Measurements from ENCODE around the gene ARAP3. TPM values are rescaled to one million over a fixed set of nuclear protein-coding genes. Genes with fewer than 3 reads are reported as not detected.

ARAP3 gene
- total RNA-seq, 2 donors from 2014 or later = 3.9 to 4.6 TPM

DNA sequence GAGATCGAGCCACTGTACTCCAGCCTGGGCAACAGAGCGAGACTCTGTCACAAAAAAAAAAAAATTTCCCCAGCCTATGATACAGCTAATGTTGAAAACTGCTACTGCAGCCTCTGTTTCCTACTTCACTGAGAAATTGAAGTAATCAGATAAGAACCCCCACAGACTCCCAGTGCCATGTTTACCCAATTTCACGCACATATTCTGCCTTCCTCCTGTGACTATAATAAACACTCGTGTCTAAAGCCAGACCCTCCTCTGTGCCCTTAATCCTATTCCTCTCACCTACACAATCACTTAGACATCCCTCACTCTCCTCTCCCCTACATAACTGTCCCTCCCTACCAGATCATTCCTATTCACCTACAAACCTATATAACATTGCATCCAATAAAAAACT lies 6.4 kb downstream of the ARAP3 start:
- 68 to 72% methylated on average over 4 of the region's 4 CpGs for WGBS, 2 donors
- H3K4me1 ChIP-seq = no peaks in the 10 kb centered on the region
- no peaks in the 10 kb centered on the region for H3K36me3 ChIP-seq (replicated peaks in 1 of 2; ENCODE audit: insufficient read depth in 1 of 2, low read depth in 2 of 2)
- intact Hi-C loops (cut with DNase I) = no loop called here
- no peaks in the 10 kb centered on the region for H3K9me3 ChIP-seq
- H3K27me3 ChIP-seq = no peaks in the 10 kb centered on the region
- no peak for ATAC-seq
- TF ChIP-seq CTCF (IDR thresholded peaks at IDR 0.05) (no peak), POLR2A (IDR thresholded peaks at IDR 0.05) (no peak)
- DNase-seq = no peak
- no peak overlapping the region for H3K4me3 ChIP-seq
- H3K27ac ChIP-seq = no peak overlapping the region

DNA sequence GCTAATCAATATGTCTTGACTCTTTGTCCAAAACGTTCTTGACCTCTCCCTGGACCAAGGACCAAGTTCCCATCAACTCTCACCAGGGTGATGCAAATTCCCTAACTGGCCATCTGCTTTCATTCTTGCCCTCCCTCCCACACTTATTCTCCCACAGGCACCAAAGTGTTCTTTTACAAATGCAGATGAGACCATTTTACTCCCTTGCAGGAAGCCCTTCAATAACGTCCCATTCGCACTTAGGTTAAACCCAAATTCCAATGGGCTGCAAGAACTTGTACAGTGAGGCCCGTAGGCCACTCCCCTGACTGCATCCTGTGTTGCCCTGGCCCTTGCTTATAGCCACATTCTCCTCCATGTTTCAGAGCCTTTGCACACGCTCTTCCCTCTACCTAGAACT lies 7.3 kb downstream of the ARAP3 start:
- no peaks in the 10 kb centered on the region for H3K4me1 ChIP-seq
- ATAC-seq = no peak
- no peak for DNase-seq
- no peak overlapping the region for H3K27ac ChIP-seq
- TF ChIP-seq CTCF (IDR thresholded peaks at IDR 0.05) (no peak), POLR2A (IDR thresholded peaks at IDR 0.05) (no peak)
- no peaks in the 10 kb centered on the region for H3K27me3 ChIP-seq
- no peak overlapping the region for H3K4me3 ChIP-seq
- H3K36me3 ChIP-seq (replicated peaks in 1 of 2; ENCODE audit: insufficient read depth in 1 of 2, low read depth in 2 of 2) = no peaks in the 10 kb centered on the region
- intact Hi-C loops (cut with DNase I) = no loop called here
- 65 to 72% methylated on average over 5 of the region's 5 CpGs for WGBS, 2 donors
- H3K9me3 ChIP-seq = no peaks in the 10 kb centered on the region

- no peak overlapping the region for H3K4me3 ChIP-seq
- no peaks in the 10 kb centered on the region for H3K4me1 ChIP-seq
- TF ChIP-seq CTCF (IDR thresholded peaks at IDR 0.05) (no peak), POLR2A (IDR thresholded peaks at IDR 0.05) (no peak)
- no peaks in the 10 kb centered on the region for H3K36me3 ChIP-seq (replicated peaks in 1 of 2; ENCODE audit: insufficient read depth in 1 of 2, low read depth in 2 of 2)
- no peaks in the 10 kb centered on the region for H3K27me3 ChIP-seq
- intact Hi-C loops (cut with DNase I) = no loop called here
- ATAC-seq = no peak
- no peak for DNase-seq
- WGBS, 2 donors = 57 to 65% methylated on average over 8 to 12 of the region's 19 CpGs
- H3K27ac ChIP-seq = no peak overlapping the region
- no peaks in the 10 kb centered on the region for H3K9me3 ChIP-seq
These were observed 8.9 kb downstream of the ARAP3 start for GRCh38 chr5:141672841-141673813.

- no peaks in the 10 kb centered on the region for H3K4me1 ChIP-seq
- no peak overlapping the region for H3K27ac ChIP-seq
- intact Hi-C loops (cut with DNase I) = no loop called here
- no peak overlapping the region for H3K4me3 ChIP-seq
- DNase-seq (no peak), ATAC-seq (no peak)
- H3K36me3 ChIP-seq (replicated peaks in 1 of 2; ENCODE audit: insufficient read depth in 1 of 2, low read depth in 2 of 2) = no peaks in the 10 kb centered on the region
- TF ChIP-seq CTCF (IDR thresholded peaks at IDR 0.05) = no peak
- no peak for TF ChIP-seq POLR2A (IDR thresholded peaks at IDR 0.05)
- 82 to 86% methylated on average over 9 to 20 of the region's 23 CpGs for WGBS, 2 donors
- H3K27me3 ChIP-seq = no peaks in the 10 kb centered on the region
- H3K9me3 ChIP-seq = no peaks in the 10 kb centered on the region
These were observed 9.8 kb downstream of the ARAP3 start for GRCh38 chr5:141672071-141672840.

Data from body of pancreas (tissue), 4 donors.